ENCODE results near the gene ZNF398.

The ZNF398 gene

DNA sequence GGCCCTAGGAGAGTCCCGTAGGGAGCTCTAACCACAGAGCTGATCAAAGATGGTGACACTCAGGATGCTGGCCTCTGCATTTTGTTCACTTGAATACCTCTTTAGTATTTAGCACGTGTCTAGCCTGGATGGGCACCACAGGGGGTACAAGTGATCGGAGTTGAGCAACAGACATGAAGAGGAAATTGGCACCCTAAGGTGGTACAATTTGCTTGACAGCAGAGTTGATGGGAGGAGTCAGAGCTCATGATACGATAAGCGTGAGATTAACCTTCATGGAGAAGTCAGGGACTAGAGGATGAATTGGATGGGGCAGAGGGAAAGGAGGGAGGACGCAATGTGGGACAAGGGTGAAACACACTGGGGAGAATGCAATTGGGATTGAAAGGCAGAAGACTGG lies 82.3 kb downstream of the ZNF398 start:
- DNase-seq, result no peak

DNA sequence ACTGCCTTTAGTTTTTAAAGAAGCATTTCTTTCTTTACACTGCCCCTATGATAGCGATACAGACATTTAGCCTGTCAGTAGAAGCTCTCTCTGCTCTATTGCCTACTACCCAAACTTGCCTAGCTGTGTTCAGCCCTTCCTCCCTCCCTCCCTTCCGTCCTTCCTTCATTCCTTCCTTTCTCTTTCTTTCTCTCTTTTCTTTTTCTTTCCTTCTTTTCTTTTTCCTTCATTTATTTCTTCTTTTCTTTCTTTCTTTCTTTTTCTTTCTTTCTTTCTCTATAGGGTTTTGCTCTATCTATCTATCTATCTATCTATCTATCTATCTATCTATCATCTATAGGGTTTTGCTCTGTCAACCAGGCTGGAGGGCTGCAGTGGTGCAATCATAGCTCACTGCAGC lies 85.1 kb downstream of the ZNF398 start:
- no peak for DNase-seq

Measured in CD4-positive, alpha-beta T cell treated with Interleukin-15 for 1 hour (primary cell).